Ovary (tissue), 3 donors: ENCODE data around the gene TIMM21.

Experiments
- POLR2A ChIP-seq: fragments of 450-650 bp; IDR thresholded peaks from one replicate; pipeline ENCODE4 v1.6.1; 2017; ENCODE audit warnings: antibody characterized with exemption, mild to moderate bottlenecking, moderate library complexity
- TF ChIP-seq, protein P1 (sequence below), 3 donors: fragments of 450-650 bp in 2 of 3; fragments of 200-600 bp in 1 of 3; IDR thresholded peaks; one replicate each; pipeline versions ENCODE4 v1.5.1 to v1.8.0; 2016 to 2022; ENCODE audit warnings: antibody characterized with exemption in 3 of 3, mild to moderate bottlenecking in 1 of 3
- donor health status: DM: no; HTN: no; CAD: no.

DNA sequence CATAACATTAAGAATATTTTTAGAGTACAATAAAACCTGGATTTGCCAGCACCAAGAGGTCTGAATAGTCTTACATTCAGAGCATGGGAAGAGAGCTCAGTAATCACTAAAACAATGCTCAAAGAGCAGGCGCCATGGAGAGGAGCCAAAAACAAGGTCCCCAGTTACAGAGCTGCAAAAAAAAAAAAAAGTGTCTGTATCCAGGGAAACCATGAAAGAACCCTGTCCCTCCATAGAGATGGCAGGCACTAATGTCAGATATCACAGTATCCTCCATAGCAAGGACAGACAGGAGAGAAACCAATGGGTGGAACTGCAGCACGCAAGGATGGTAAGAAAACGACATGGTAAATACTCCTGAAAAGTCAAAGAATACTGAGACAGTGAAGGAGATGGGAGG lies 20.2 kb upstream of the TIMM21 start:
- TF ChIP-seq, protein P1, sequence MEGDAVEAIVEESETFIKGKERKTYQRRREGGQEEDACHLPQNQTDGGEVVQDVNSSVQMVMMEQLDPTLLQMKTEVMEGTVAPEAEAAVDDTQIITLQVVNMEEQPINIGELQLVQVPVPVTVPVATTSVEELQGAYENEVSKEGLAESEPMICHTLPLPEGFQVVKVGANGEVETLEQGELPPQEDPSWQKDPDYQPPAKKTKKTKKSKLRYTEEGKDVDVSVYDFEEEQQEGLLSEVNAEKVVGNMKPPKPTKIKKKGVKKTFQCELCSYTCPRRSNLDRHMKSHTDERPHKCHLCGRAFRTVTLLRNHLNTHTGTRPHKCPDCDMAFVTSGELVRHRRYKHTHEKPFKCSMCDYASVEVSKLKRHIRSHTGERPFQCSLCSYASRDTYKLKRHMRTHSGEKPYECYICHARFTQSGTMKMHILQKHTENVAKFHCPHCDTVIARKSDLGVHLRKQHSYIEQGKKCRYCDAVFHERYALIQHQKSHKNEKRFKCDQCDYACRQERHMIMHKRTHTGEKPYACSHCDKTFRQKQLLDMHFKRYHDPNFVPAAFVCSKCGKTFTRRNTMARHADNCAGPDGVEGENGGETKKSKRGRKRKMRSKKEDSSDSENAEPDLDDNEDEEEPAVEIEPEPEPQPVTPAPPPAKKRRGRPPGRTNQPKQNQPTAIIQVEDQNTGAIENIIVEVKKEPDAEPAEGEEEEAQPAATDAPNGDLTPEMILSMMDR (IDR thresholded peaks at IDR 0.05): no peak
- TF ChIP-seq POLR2A: no peak
